NAMALWA (cell line): Measurements from ENCODE around the gene PAPOLB.
A peak's percentile ranks its signal among the peaks of the same experiment; 100 is the strongest.

Experiments
- DNase-seq: peaks from one replicate; pipeline ENCODE4 v3.0.0-alpha.2; 2015; ENCODE audit warnings: low spot score

Gene PAPOLB

DNA sequence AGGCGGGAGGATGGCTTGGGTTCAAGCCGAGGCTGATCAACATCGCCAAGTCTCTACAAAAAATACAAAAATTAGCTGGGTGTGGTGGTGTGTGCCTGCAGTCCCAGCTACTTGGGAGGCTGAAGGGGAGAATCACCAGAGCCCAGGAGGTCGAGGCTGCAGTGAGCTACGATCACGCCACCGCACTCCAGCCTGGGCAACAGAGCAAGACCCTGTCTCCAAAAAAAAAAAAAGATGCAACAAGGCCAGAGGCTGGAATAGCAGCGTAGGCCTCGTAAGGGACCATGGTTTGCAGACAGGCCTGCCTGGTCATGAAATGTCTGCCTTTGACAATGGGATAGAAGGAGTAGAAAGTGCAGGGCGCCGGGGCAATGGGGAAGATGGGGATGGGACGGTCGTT, 20.0 kb downstream of the PAPOLB start:
- no peak for DNase-seq

- DNase-seq: no peak
These were observed 20.6 kb downstream of the PAPOLB start for GRCh38 chr7:4841007-4841784.

- no peak for DNase-seq
These were observed 21.7 kb downstream of the PAPOLB start for GRCh38 chr7:4840079-4840501.

GRCh38 chr7:4838626-4839334, 23.1 kb downstream of the PAPOLB start:
- no peak for DNase-seq

DNA sequence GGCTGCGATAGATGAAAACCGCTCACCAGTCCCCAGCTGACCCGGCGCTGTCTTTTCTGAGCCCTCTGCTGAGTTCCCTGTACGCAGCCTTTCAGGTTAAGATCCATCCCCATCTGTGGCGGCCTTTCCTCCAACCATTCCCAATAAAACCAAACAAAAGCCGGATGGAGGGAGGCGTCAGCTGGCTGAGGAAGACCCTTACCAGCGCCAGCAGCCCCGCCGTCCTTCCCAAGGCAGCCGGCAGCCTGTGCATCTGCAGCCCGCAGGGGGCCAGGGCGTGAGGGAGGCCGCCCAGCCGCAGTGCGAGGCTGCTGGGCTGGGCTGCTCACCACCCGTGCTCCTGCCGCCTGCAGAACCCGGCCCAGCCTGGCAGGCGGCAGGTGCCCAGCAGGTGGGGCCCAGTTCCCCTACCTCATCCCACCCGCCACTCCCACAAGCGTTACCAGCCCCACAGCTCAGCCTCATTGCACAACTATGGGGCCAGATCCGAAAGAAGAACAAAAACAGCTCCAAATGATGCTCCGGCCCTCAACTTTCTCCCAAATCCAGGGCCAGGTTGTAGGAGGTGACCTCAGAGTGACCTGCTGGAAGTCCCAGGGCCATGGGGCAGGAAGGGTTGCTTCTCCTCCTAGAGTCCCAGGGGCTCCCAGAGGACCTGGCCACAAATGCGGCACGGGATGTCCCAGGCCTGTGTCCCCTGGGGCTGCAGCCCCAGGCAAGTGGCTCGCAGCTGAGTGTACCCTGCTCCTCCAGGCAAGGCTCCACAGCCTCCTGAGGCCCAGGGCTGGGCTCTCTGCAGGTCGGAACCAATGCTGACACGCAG, 23.8 kb downstream of the PAPOLB start:
- no peak for DNase-seq

- no peak for DNase-seq
These were observed 24.6 kb downstream of the PAPOLB start for GRCh38 chr7:4837041-4837802.

- DNase-seq: no peak
These were observed 25.6 kb downstream of the PAPOLB start for GRCh38 chr7:4836206-4836661.

DNA sequence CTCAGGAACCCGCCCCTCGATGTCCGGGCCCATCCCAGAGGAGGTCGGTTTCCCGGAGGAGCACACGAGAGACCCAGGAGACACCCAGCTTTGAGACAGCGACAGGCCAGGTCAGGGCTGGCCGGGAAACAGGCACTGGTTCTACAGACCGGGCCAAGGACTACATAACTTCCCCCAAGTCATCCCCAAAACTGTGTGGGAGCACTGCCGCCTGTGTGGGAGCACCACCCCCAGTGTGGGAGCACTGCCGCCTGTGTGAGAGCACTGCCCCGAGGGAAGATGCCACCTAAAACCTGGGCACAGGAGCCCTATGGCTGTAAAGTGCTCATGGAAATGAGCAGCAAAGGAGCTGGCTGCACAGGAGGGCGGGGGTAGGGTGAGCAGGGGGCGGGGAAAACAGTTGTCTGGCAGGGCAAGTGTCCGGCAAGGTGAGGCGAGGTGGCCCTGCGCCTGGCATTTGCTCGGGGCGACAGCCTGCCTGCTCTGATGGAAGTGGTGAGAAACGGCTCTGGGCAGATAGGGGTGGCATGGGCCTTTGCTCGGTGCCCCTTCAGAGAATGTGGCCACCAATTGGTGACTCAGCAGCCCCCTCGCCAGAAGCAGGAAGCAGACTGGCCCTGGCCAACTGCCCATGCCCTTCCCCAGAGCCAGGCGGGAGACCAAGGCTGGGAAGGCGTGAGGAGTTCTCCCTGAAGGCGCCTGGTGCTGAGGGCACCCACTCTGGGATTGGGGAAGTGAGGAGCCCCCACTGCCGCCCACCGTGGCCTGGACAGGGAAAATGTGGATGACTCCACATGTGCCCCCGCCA, 26.2 kb downstream of the PAPOLB start:
- DNase-seq: no peak

GRCh38 chr7:4834601-4835397, 27.0 kb downstream of the PAPOLB start:
- no peak for DNase-seq

GRCh38 chr7:4833691-4834600, 27.9 kb downstream of the PAPOLB start:
- DNase-seq: no peak

DNA sequence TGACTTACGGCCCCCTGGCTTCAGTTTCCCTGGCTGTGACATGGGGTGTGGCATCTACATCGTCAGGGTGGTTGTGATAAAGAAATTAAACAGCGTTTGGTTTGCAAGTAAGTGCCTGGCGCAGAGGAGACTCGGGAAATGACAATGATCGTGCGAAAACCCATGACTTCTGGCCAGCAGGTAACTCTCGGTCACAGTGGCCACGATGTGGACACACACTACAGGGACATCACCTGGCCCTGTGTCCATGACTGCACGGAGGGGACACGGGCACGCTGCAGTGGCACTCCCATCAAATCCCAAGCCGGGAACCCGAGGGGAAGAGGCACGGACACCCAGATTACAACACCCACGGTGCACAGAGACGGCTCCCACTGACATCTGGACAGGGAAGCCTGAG, 28.7 kb downstream of the PAPOLB start:
- no peak for DNase-seq

DNA sequence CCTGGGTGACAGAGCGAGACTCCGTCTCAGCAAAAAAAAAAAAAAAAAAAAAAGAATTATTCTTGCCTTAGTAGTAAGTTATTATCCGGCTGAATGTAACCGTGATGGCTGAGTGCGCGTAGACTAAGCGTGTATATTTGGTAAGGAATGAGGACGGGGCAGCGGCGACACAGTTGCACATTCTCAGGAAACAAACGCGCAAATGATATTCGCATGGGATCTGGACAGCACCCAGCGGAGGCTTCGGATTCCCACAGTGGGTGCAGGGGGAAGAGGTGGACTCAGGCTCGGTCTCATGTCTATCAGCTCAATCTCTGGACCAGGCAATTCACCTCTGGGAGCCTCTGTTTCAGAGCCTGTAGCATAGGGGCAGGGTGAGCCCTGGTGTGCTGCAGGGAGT, 29.1 kb downstream of the PAPOLB start:
- no peak for DNase-seq

GRCh38 chr7:4831723-4832495, 29.9 kb downstream of the PAPOLB start:
- no peak for DNase-seq

DNA sequence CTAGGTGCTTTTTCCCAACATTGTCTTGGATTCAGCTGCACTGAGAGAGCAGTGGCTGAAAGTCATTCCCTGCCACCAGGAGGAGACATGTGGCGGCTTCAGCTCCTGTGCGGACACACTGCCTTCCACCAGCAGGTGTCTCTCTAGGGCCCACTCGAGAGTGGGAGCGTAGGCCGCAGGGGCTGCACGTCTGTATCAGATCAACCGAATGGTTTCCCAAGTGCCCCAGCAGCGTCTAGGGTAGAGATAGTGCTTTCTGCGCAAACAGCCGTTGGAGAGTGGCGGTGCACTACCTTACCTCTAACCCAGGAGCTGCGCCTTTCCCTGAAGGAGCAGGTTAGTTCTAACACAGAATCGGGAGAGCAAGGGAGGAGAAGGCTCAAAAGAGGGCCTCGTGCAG, 31.7 kb downstream of the PAPOLB start:
- DNase-seq: peak; percentile 70

DNA sequence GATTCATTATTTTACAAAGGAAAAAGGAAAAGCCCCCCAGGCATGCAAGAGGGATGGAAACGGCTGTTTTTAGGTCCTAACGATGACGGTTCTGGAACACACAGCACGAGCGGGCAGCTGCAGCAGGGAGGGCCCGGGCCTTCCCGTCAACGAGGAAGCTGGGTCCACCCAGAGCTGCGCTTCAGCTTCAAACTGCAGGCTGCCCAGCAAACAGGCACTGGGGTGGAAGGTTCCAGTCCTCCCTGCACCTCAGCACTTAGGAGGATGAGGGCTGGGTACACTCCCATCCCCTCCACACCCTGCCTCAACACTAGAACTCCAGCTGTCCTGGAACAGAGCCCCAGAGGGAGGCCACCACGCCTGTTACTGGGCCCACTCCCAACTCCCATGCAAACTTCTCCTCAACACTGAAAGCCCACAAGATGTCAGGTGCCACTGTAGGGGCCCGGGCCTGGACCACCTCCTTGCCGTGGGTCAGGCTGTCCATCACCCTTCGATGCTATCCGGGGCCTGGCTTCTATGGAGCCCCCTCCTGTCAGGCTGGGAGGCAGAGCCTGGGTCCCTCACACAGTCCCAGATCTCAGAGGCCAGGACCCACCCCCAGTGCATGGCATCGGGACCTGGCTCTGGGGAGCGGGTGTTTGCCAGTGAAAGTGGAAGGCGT, 33.0 kb downstream of the PAPOLB start:
- no peak for DNase-seq

DNA sequence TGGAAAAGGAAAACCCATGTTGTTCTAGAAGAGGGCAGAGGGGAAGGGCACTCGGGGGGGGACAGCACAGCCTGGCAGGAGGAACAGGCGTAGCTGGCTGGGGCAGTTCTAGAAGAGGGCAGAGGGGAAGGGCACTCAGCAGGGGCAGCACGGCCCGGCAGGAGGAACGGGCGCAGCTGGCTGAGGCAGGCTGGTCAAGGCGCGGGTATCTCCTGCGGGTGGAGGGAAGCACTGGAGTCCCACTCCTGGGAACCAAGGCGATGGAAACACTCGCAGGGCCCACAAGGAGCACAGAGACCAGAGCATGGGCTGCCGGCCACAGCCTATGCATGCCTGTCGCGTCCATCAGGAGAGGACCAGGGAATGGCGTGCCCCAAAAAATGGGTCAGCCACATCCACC, 36.7 kb downstream of the PAPOLB start:
- DNase-seq: no peak

- no peak for DNase-seq
These were observed 37.6 kb downstream of the PAPOLB start for GRCh38 chr7:4824120-4824775.
